ENCODE data around the gene EFNA4.

DNA sequence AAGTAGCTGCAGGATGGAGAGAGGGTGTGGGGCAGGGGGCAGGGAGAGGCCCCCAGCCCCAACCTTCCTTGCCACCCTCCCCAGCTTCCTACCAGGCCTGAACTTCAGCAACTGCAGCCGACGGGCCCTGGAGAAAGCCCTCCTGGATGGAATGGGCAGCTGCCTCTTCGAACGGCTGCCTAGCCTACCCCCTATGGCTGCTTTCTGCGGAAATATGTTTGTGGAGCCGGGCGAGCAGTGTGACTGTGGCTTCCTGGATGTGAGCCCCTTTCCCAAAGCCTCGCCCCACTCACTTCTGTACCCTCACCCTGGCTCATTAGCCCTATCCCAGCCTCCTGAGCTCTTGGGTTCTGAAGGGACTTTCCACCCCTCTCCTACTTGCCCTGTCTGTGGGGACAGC, 6.4 kb upstream of the EFNA4 start:
- TF ChIP-seq, protein P1, sequence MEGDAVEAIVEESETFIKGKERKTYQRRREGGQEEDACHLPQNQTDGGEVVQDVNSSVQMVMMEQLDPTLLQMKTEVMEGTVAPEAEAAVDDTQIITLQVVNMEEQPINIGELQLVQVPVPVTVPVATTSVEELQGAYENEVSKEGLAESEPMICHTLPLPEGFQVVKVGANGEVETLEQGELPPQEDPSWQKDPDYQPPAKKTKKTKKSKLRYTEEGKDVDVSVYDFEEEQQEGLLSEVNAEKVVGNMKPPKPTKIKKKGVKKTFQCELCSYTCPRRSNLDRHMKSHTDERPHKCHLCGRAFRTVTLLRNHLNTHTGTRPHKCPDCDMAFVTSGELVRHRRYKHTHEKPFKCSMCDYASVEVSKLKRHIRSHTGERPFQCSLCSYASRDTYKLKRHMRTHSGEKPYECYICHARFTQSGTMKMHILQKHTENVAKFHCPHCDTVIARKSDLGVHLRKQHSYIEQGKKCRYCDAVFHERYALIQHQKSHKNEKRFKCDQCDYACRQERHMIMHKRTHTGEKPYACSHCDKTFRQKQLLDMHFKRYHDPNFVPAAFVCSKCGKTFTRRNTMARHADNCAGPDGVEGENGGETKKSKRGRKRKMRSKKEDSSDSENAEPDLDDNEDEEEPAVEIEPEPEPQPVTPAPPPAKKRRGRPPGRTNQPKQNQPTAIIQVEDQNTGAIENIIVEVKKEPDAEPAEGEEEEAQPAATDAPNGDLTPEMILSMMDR (IDR thresholded peaks at IDR 0.05), result no peak
- no peak for TF ChIP-seq EZH2 (IDR thresholded peaks at IDR 0.05)
